Activated naive CD8-positive, alpha-beta T cell treated with anti-CD3 and anti-CD28 coated beads, Interleukin-2, amount 10 ng/mL, durations not matched to agents 7 days and 5 days (primary cell): ENCODE data around the gene FOXI2. TPM values are rescaled to one million over a fixed set of nuclear protein-coding genes. Genes with fewer than 3 reads are reported as not detected.

Experiments used
- ATAC-seq: fragments of 150-1000 bp; cut with Tn5 transposase; one replicate; pipeline ENCODE4 v1.10.0; 2021; ENCODE audit warnings: low read depth, moderate library complexity
- POLR2A ChIA-PET: fragments of 350-600 bp; sonication (Branson Sonifier 250); formaldehyde crosslinking; loops from one replicate; lab custom pipeline; 2021; ENCODE audit warnings: antibody characterized with exemption; lab: Charles Lee
- DNase-seq: peaks from one replicate; pipeline ENCODE4 v3.0.0; 2021
- H3K27ac Mint-ChIP-seq: one replicate; pipeline ENCODE4 v1.8.0; 2022; ENCODE audit warnings: mild to moderate bottlenecking, mixed read lengths
- H3K27me3 Mint-ChIP-seq: one replicate; pipeline ENCODE4 v1.8.0; 2022; ENCODE audit warnings: mild to moderate bottlenecking, moderate library complexity, mixed read lengths
- H3K36me3 Mint-ChIP-seq: one replicate; pipeline ENCODE4 v1.8.0; 2021; ENCODE audit warnings: mild to moderate bottlenecking, mixed read lengths
- H3K4me1 Mint-ChIP-seq: one replicate; pipeline ENCODE4 v1.8.0; 2021; ENCODE audit warnings: mixed read lengths
- H3K4me3 Mint-ChIP-seq: one replicate; pipeline ENCODE4 v1.8.0; 2022; ENCODE audit warnings: mild to moderate bottlenecking, moderate library complexity, mixed read lengths
- H3K9me3 Mint-ChIP-seq: one replicate; pipeline ENCODE4 v1.8.0; 2021; ENCODE audit warnings: mixed read lengths
- total RNA-seq, 2 experiments: library from RNA; stranded (reverse); gene quantifications; one replicate each; pipeline ENCODE4 v1.2.3, GENCODE V29; 2021

The FOXI2 gene
- total RNA-seq, 2 experiments from 2014 or later = not detected

DNA sequence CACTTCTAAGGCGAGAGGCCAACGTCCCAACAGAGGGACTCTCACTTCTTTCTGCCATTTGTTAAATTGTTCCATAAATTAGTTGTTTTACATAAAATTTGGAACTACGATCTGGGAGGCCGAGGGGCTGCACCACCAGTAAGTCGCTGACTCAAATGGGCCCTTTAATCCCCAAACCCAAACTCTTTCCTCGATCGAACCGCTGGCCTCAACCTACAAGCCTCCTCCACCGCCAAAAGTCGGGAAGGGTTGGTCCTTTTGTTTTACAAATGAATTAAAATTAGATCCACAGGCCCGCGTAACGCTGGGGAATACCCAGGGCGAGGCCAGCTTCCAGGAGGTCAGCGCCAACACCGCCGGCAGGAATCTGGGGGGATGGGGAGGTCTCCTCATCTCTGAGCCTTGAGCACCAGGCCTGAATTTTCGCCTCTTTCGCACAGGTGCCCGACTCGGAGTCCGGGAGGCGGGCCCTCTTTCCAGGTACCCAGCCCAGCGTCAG, 1.2 kb upstream of the FOXI2 start:
- POLR2A ChIA-PET = no interaction called here

GRCh38 chr10:127736222-127736914, 617 bp upstream of the FOXI2 start:
- H3K36me3 Mint-ChIP-seq = peaks cover 2% of the 10 kb centered on the region
- DNase-seq = no peak
- no peaks in the 10 kb centered on the region for H3K4me1 Mint-ChIP-seq
- no peak overlapping the region for H3K27ac Mint-ChIP-seq
- no peak overlapping the region for H3K4me3 Mint-ChIP-seq
- ATAC-seq = no peak
- peaks cover 28% of the 10 kb centered on the region for H3K27me3 Mint-ChIP-seq
- POLR2A ChIA-PET = no interaction called here
- H3K9me3 Mint-ChIP-seq = no peaks in the 10 kb centered on the region

More for the DNA sequence above, 1.2 kb upstream of the FOXI2 start:
- Mint-ChIP-seq H3K9me3 (no peaks in the 10 kb centered on the region), H3K36me3 (peaks cover 2% of the 10 kb centered on the region), H3K27ac (no peak overlapping the region), H3K4me1 (no peaks in the 10 kb centered on the region), H3K4me3 (no peak overlapping the region), H3K27me3 (peaks cover 28% of the 10 kb centered on the region)
- no peak for ATAC-seq
- DNase-seq = no peak

DNA sequence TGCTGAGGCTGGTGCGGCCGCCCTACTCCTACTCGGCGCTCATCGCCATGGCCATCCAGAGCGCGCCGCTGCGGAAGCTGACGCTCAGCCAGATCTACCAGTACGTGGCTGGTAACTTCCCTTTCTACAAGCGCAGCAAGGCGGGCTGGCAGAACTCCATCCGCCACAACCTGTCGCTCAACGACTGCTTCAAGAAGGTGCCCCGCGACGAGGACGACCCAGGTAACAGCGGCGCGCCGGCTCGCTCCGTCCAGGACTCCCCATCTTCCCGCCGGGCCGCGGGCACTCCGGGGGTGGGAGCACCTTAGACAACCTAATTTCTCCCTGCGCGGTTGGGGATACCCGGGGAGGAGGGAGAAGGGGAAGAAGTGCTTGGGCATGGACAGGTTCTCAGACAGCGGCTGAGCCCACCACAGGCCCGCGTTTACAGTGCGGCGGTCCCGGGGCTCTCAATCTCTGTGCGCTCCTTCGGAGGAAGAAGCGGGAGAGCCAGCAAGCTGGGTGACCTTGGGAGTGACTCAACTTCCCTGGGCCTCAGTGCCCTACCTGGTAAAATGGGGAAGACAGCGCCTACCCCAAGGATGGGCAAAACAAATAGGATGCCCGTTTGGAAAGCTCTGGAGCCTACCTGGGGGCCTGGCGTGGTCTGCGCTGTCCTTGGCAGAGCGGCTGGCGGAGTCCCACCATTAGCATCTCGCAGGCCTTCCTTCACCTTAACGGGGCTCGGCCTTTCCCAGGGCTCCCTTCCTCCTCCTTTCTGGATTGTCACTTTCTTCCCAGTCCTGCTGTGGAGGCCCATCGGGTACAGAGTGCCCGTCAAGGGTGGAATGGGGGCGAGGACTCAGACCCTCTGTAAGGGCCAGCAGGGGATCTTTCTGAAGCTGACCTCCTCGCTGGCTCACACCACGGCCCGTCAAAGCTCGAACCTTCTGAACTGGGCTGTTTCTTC, 852 bp downstream of the FOXI2 start:
- Mint-ChIP-seq H3K36me3 (peaks cover 2% of the 10 kb centered on the region), H3K4me1 (no peaks in the 10 kb centered on the region), H3K27me3 (peaks cover 28% of the 10 kb centered on the region), H3K27ac (no peak overlapping the region), H3K4me3 (no peak overlapping the region), H3K9me3 (no peaks in the 10 kb centered on the region)
- no peak for DNase-seq
- no peak for ATAC-seq
- POLR2A ChIA-PET = no interaction called here

DNA sequence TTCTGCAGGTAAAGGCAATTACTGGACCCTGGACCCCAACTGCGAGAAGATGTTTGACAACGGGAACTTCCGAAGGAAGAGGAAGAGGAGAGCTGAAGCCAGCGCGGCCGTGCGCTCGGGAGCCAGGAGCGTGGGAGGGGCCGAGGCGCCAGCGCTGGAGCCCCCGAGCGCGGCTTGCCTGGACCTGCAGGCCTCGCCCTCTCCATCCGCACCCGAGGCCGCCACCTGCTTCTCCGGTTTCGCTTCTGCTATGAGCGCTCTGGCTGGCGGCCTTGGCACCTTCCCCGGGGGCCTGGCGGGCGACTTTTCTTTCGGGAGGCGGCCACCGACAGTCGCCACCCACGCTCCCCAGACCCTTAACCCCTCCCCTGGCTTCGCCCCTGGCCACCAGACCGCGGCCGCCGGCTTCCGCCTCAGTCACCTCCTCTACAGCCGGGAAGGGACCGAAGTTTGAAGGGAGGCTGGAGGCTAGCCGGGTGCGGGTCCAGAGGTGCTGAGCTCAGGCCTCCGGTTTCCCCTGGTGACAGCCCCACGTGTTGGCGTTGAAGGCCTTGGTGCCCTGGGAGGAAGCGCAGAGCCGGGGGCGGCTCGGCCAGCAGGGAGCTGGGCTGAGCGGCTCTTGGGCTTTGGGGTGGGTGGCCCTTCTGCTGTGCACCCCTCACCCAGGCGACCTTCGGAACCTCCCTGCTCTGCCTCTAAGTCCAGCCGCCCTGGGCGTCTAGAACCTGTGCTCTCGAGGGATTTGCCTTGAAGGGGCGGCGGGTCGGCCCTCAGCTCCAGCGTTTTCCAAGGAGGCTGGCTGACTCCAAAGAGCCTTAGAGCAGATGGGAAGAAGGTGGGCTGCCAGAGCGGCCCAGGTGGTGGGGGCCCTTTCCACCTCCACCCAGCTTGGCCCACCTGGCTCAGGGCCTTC, 1.8 kb downstream of the FOXI2 start:
- no peaks in the 10 kb centered on the region for H3K4me1 Mint-ChIP-seq
- DNase-seq (no peak), ATAC-seq (no peak)
- peaks cover 23% of the 10 kb centered on the region for H3K27me3 Mint-ChIP-seq
- no peak overlapping the region for H3K27ac Mint-ChIP-seq
- peaks cover 2% of the 10 kb centered on the region for H3K36me3 Mint-ChIP-seq
- no peak overlapping the region for H3K4me3 Mint-ChIP-seq
- POLR2A ChIA-PET = no interaction called here
- H3K9me3 Mint-ChIP-seq = no peaks in the 10 kb centered on the region

GRCh38 chr10:127739908-127740307, 2.9 kb downstream of the FOXI2 start:
- no peaks in the 10 kb centered on the region for H3K9me3 Mint-ChIP-seq
- ATAC-seq (no peak), DNase-seq (no peak)
- POLR2A ChIA-PET = no interaction called here
- H3K27me3 Mint-ChIP-seq = peaks cover 17% of the 10 kb centered on the region
- H3K4me1 Mint-ChIP-seq = no peaks in the 10 kb centered on the region
- H3K36me3 Mint-ChIP-seq = peaks cover 2% of the 10 kb centered on the region
- no peak overlapping the region for H3K4me3 Mint-ChIP-seq
- no peak overlapping the region for H3K27ac Mint-ChIP-seq

GRCh38 chr10:127740596-127740995, 3.6 kb downstream of the FOXI2 start:
- POLR2A ChIA-PET = no interaction called here
- H3K4me1 Mint-ChIP-seq = no peaks in the 10 kb centered on the region
- H3K27ac Mint-ChIP-seq = no peak overlapping the region
- H3K9me3 Mint-ChIP-seq = no peaks in the 10 kb centered on the region
- DNase-seq (no peak), ATAC-seq (no peak)
- H3K36me3 Mint-ChIP-seq = peaks cover 2% of the 10 kb centered on the region
- H3K4me3 Mint-ChIP-seq = no peak overlapping the region
- peaks cover 10% of the 10 kb centered on the region for H3K27me3 Mint-ChIP-seq

GRCh38 chr10:127743205-127743604, 6.2 kb downstream of the FOXI2 start:
- Mint-ChIP-seq H3K27ac (no peak overlapping the region), H3K27me3 (peaks cover 2% of the 10 kb centered on the region), H3K4me1 (no peaks in the 10 kb centered on the region), H3K9me3 (no peaks in the 10 kb centered on the region), H3K4me3 (no peak overlapping the region), H3K36me3 (peaks cover 2% of the 10 kb centered on the region)
- POLR2A ChIA-PET = no interaction called here
- ATAC-seq (no peak), DNase-seq (no peak)

DNA sequence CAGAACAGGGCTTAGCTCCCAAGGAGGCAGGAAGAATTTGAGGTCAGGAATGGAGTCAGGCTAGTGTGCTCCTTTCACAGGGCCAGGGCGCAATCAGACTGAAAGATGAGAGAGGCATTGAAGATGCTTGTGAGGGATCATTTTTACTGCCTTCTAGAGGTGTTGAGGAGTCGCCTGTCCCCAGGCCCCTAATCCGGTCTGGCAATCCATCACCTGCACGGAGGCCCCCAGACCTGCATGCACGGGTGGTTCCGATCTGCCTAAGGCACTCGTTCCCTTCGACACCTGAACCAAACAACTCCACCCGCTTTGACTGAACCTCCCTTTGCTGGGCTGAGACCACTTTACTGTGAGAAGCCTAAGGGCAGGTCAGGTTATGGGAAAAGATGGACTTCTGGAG, 8.0 kb downstream of the FOXI2 start:
- no peak for DNase-seq
- Mint-ChIP-seq H3K27me3 (no peaks in the 10 kb centered on the region), H3K36me3 (peaks cover 2% of the 10 kb centered on the region), H3K4me1 (no peaks in the 10 kb centered on the region), H3K4me3 (no peak overlapping the region), H3K9me3 (peaks cover 4% of the 10 kb centered on the region), H3K27ac (no peak overlapping the region)
- POLR2A ChIA-PET = no interaction called here
- no peak for ATAC-seq

- H3K4me1 Mint-ChIP-seq = no peaks in the 10 kb centered on the region
- peaks cover 4% of the 10 kb centered on the region for H3K9me3 Mint-ChIP-seq
- H3K27ac Mint-ChIP-seq = no peak overlapping the region
- POLR2A ChIA-PET = no interaction called here
- H3K27me3 Mint-ChIP-seq = no peaks in the 10 kb centered on the region
- no peaks in the 10 kb centered on the region for H3K36me3 Mint-ChIP-seq
- no peak for DNase-seq
- no peak overlapping the region for H3K4me3 Mint-ChIP-seq
- no peak for ATAC-seq
Measured at GRCh38 chr10:127745861-127746260, 8.9 kb downstream of the FOXI2 start.

GRCh38 chr10:127755753-127756152, 18.8 kb downstream of the FOXI2 start:
- Mint-ChIP-seq H3K27me3 (no peaks in the 10 kb centered on the region), H3K4me1 (no peaks in the 10 kb centered on the region), H3K36me3 (no peaks in the 10 kb centered on the region), H3K4me3 (no peak overlapping the region), H3K27ac (no peak overlapping the region), H3K9me3 (no peaks in the 10 kb centered on the region)
- DNase-seq (no peak), ATAC-seq (no peak)
- POLR2A ChIA-PET = no interaction called here

- no peak overlapping the region for H3K27ac Mint-ChIP-seq
- no peak overlapping the region for H3K4me3 Mint-ChIP-seq
- POLR2A ChIA-PET = no interaction called here
- no peaks in the 10 kb centered on the region for H3K36me3 Mint-ChIP-seq
- no peaks in the 10 kb centered on the region for H3K4me1 Mint-ChIP-seq
- H3K27me3 Mint-ChIP-seq = no peaks in the 10 kb centered on the region
- DNase-seq (no peak), ATAC-seq (no peak)
- no peaks in the 10 kb centered on the region for H3K9me3 Mint-ChIP-seq
Measured at GRCh38 chr10:127756264-127756663, 19.3 kb downstream of the FOXI2 start.

DNA sequence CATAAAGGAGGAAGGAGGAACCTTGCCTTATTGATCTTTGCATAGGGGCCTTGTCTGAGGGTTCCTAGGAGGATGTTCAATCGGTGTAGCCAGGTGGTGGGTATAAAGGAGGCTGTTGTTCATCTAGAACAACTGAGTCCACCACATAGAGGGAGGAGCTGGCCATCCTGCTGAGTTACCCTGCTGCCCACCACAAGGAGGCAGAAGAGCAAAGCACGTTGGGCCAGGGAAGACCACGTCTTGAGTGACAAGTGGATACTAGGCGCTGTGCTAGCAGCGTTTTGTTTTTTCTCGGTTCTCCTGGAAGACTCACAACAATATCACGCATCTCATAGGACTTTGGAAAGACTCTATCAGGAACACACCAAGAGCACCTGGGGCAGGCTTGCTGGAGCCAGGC, 20.0 kb downstream of the FOXI2 start:
- Mint-ChIP-seq H3K27me3 (peaks cover 4% of the 10 kb centered on the region), H3K36me3 (no peaks in the 10 kb centered on the region), H3K27ac (no peak overlapping the region), H3K4me1 (no peaks in the 10 kb centered on the region), H3K4me3 (no peak overlapping the region), H3K9me3 (no peaks in the 10 kb centered on the region)
- DNase-seq (no peak), ATAC-seq (no peak)
- POLR2A ChIA-PET = no interaction called here

- POLR2A ChIA-PET = no interaction called here
- Mint-ChIP-seq H3K27me3 (peaks cover 4% of the 10 kb centered on the region), H3K27ac (no peak overlapping the region), H3K4me3 (no peak overlapping the region), H3K36me3 (no peaks in the 10 kb centered on the region), H3K9me3 (no peaks in the 10 kb centered on the region), H3K4me1 (no peaks in the 10 kb centered on the region)
- DNase-seq (no peak), ATAC-seq (no peak)
Measured at GRCh38 chr10:127759276-127759675, 22.3 kb downstream of the FOXI2 start.
